HEK293 (cell line): Measurements from ENCODE around the gene COA4.

Source experiments
- CTCF ChIP-seq: fragments of 450-650 bp; formaldehyde crosslinking; IDR thresholded peaks from 2 replicates; pipeline ENCODE4 v1.5.1; 2016; ENCODE audit warnings: missing biosample characterization, missing genetic modification characterization
- ZBTB11 ChIP-seq: fragments of 450-650 bp; formaldehyde crosslinking; conservative IDR thresholded peaks from 2 replicates; pipeline ENCODE4 v1.5.1; 2016; ENCODE audit warnings: low read depth, missing biosample characterization, missing genetic modification characterization
- ZNF121 ChIP-seq: fragments of 450-650 bp; formaldehyde crosslinking; IDR thresholded peaks from 2 replicates; pipeline ENCODE4 v1.5.1; 2016; ENCODE audit warnings: missing biosample characterization, missing genetic modification characterization
- ZNF24 ChIP-seq: fragments of 450-650 bp; formaldehyde crosslinking; IDR thresholded peaks from 2 replicates; pipeline ENCODE4 v1.5.1; 2016; ENCODE audit warnings: missing biosample characterization, missing genetic modification characterization
- ZNF311 ChIP-seq: fragments of 450-650 bp; formaldehyde crosslinking; IDR thresholded peaks from 2 replicates; pipeline ENCODE4 v1.5.1; 2017; ENCODE audit warnings: missing biosample characterization, missing genetic modification characterization, borderline replicate concordance
- ZNF362 ChIP-seq: fragments of 450-650 bp; formaldehyde crosslinking; IDR thresholded peaks from 2 replicates; pipeline ENCODE4 v1.5.1; 2016; ENCODE audit warnings: missing biosample characterization, missing genetic modification characterization
- ZNF416 ChIP-seq: fragments of 450-650 bp; formaldehyde crosslinking; IDR thresholded peaks from 2 replicates; pipeline ENCODE4 v1.5.1; 2016; ENCODE audit warnings: missing biosample characterization, missing genetic modification characterization
- ZNF514 ChIP-seq: fragments of 450-650 bp; formaldehyde crosslinking; IDR thresholded peaks from 2 replicates; pipeline ENCODE4 v1.5.1; 2016; ENCODE audit warnings: missing biosample characterization, missing genetic modification characterization
- ZNF610 ChIP-seq: fragments of 450-650 bp; formaldehyde crosslinking; IDR thresholded peaks from 2 replicates; pipeline ENCODE4 v1.5.1; 2016; ENCODE audit warnings: missing biosample characterization, missing genetic modification characterization, borderline replicate concordance
- ZNF629 ChIP-seq: fragments of 450-650 bp; formaldehyde crosslinking; IDR thresholded peaks from 2 replicates; pipeline ENCODE4 v1.5.1; 2017; ENCODE audit warnings: missing biosample characterization, missing genetic modification characterization
- ZNF792 ChIP-seq: fragments of 450-650 bp; formaldehyde crosslinking; IDR thresholded peaks from 2 replicates; pipeline ENCODE4 v1.5.1; 2016; ENCODE audit warnings: missing biosample characterization, missing genetic modification characterization

DNA sequence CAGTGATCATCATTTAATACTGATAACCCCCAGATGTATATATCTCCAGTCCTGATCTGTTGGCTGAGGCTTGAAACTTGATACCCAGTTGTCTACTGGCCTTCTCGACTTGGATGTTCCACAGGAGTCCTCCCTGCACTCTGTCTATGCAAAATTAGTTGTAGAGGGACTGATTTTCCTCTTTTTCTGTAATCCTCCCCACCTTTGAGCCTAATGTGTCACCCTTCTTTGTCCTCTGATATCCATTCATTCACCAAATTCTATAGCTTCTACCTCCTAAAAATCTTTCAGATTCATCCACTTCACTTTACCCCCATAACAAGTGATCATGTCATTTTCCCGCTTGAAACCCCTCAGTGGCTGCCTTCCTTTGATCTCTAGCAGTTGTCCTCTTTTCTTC lies 16.4 kb downstream of the COA4 start:
- no peak for TF ChIP-seq CTCF
- TF ChIP-seq ZNF514 (tag by site-specific recombination), result no peak
- TF ChIP-seq ZNF362, result no peak
- no peak for TF ChIP-seq ZBTB11 (tag by site-specific recombination)
- no peak for TF ChIP-seq ZNF311
- TF ChIP-seq ZNF629 (tag by site-specific recombination), result no peak
- no peak for TF ChIP-seq ZNF24
- TF ChIP-seq ZNF792 (tag by site-specific recombination), result no peak
- no peak for TF ChIP-seq ZNF121 (tag by site-specific recombination)
- no peak for TF ChIP-seq ZNF416 (tag by site-specific recombination)
- TF ChIP-seq ZNF610 (tag by site-specific recombination), result no peak
